GM23338 (cell line): ENCODE data around the gene RABL3. TPM values are rescaled to one million over a fixed set of nuclear protein-coding genes. Genes with fewer than 3 reads are reported as not detected.

Experiments
- ATAC-seq: fragments of 200-7000 bp; cut with Tn5 transposase; 3 replicates; pipeline ENCODE4 v1.9.1; 2020
- DNase-seq: peaks from one replicate; pipeline ENCODE4 v3.0.0-alpha.2; 2015; ENCODE audit warnings: low spot score
- H2AFZ ChIP-seq: fragments of 200-600 bp; sonication (generic); 2 replicates; pipeline ENCODE4 v1.8.0; 2016; ENCODE audit warnings: antibody characterized with exemption, mild to moderate bottlenecking, moderate library complexity
- H3F3A ChIP-seq: fragments of 200-600 bp; sonication (generic); replicated peaks from 2 replicates; pipeline ENCODE4 v1.8.0; 2017; ENCODE audit warnings: antibody characterized with exemption, mixed run types, low read depth
- H3K27ac ChIP-seq: fragments of 200-600 bp; sonication (generic); 2 replicates; pipeline ENCODE4 v1.6.1; 2016; ENCODE audit warnings: low read depth
- H3K27me3 ChIP-seq: fragments of 200-600 bp; sonication (generic); 2 replicates; pipeline ENCODE4 v1.8.0; 2016; ENCODE audit warnings: mild to moderate bottlenecking, mixed run types, moderate library complexity; ENCODE audit not compliant: insufficient read depth
- H3K36me3 ChIP-seq: fragments of 200-600 bp; sonication (generic); 2 replicates; pipeline ENCODE4 v1.8.0; 2016; ENCODE audit warnings: mild to moderate bottlenecking; ENCODE audit not compliant: insufficient read depth
- H3K4me1 ChIP-seq: fragments of 200-600 bp; sonication (generic); 2 replicates; pipeline ENCODE4 v1.8.0; 2016; ENCODE audit warnings: mild to moderate bottlenecking, moderate library complexity; ENCODE audit not compliant: insufficient read depth
- H3K4me2 ChIP-seq: fragments of 200-600 bp; sonication (generic); 2 replicates; pipeline ENCODE4 v1.7.1; 2017; ENCODE audit warnings: mixed run types
- H3K4me3 ChIP-seq: fragments of 200-600 bp; sonication (generic); 2 replicates; pipeline ENCODE4 v1.6.1; 2016; ENCODE audit warnings: mixed run types
- H3K79me2 ChIP-seq: fragments of 200-600 bp; sonication (generic); replicated peaks from 2 replicates; pipeline ENCODE4 v1.8.0; 2017; ENCODE audit warnings: mild to moderate bottlenecking; ENCODE audit not compliant: insufficient read depth
- H3K9me2 ChIP-seq: fragments of 200-600 bp; sonication (generic); 2 replicates; pipeline ENCODE4 v1.8.0; 2017; ENCODE audit not compliant: insufficient read depth
- H4K20me1 ChIP-seq: fragments of 200-600 bp; sonication (generic); replicated peaks from 2 replicates; pipeline ENCODE4 v1.8.0; 2017; ENCODE audit warnings: mild to moderate bottlenecking; ENCODE audit not compliant: insufficient read depth
- H3K27ac Mint-ChIP-seq: 2 replicates; pipeline ENCODE4 v1.8.0; 2020; ENCODE audit warnings: inconsistent platforms, mild to moderate bottlenecking, moderate library complexity, mixed read lengths
- H3K27me3 Mint-ChIP-seq: 3 replicates; pipeline ENCODE4 v1.8.0; 2022; ENCODE audit warnings: low read depth, mild to moderate bottlenecking, moderate library complexity, mixed read lengths, inconsistent platforms; ENCODE audit not compliant: insufficient read depth, poor library complexity
- H3K36me3 Mint-ChIP-seq: 3 replicates; pipeline ENCODE4 v1.8.0; 2021; ENCODE audit warnings: low read depth, mild to moderate bottlenecking, inconsistent platforms, moderate library complexity, mixed read lengths
- H3K4me1 Mint-ChIP-seq: 3 replicates; pipeline ENCODE4 v1.8.0; 2020; ENCODE audit warnings: mild to moderate bottlenecking, inconsistent platforms, mixed read lengths
- H3K4me3 Mint-ChIP-seq: 3 replicates; pipeline ENCODE4 v1.8.0; 2021; ENCODE audit warnings: moderate library complexity, mild to moderate bottlenecking, inconsistent platforms, mixed read lengths
- H3K9me3 Mint-ChIP-seq: 3 replicates; pipeline ENCODE4 v1.8.0; 2020; ENCODE audit warnings: moderate library complexity, mild to moderate bottlenecking, inconsistent platforms, mixed read lengths
- CREB1 ChIP-seq: fragments of 250-450 bp; sonication (Bioruptor Pico); IDR thresholded peaks from 2 replicates; pipeline ENCODE4 v1.5.0; 2020; ENCODE audit warnings: low read depth, mild to moderate bottlenecking, moderate library complexity
- CTCF ChIP-seq, 2 experiments: fragments of 200-600 bp in 1 of 2; sonication (generic) in 1 of 2; conservative IDR thresholded peaks; 2 replicates each; pipeline versions ENCODE4 v1.5.1 to v1.6.1; 2016 to 2017; ENCODE audit warnings: antibody characterized with exemption in 2 of 2, low read depth in 2 of 2, mild to moderate bottlenecking in 2 of 2, moderate library complexity in 1 of 2
- EZH2 ChIP-seq: fragments of 200-600 bp; sonication (generic); IDR thresholded peaks from one replicate; pipeline ENCODE4 v1.8.0; 2017; ENCODE audit warnings: antibody characterized with exemption, mild to moderate bottlenecking, low read depth; ENCODE audit not compliant: unreplicated experiment
- EZH2phosphoT487 ChIP-seq: fragments of 200-600 bp; sonication (generic); IDR thresholded peaks from one replicate; pipeline ENCODE4 v1.8.1; 2018; ENCODE audit warnings: antibody characterized with exemption; ENCODE audit not compliant: unreplicated experiment
- JUNB ChIP-seq: IDR thresholded peaks from one replicate; pipeline ENCODE4 v1.6.1; 2016; ENCODE audit warnings: antibody characterized with exemption; ENCODE audit not compliant: unreplicated experiment
- NANOG ChIP-seq: IDR thresholded peaks from 2 replicates; pipeline ENCODE4 v1.6.1; 2016; ENCODE audit warnings: antibody characterized with exemption, borderline replicate concordance
- POLR2AphosphoS5 ChIP-seq: IDR thresholded peaks from 2 replicates; pipeline ENCODE4 v1.6.1; 2016; ENCODE audit warnings: antibody characterized with exemption, low read depth
- STAT1 ChIP-seq: IDR thresholded peaks from one replicate; pipeline ENCODE4 v1.6.1; 2016; ENCODE audit warnings: antibody characterized with exemption; ENCODE audit not compliant: unreplicated experiment
- ZNF114 ChIP-seq: fragments of 250-450 bp; sonication (Bioruptor Pico); IDR thresholded peaks from 2 replicates; pipeline ENCODE4 v1.5.0; 2020; ENCODE audit warnings: mild to moderate bottlenecking, moderate library complexity
- ZNF331 ChIP-seq: fragments of 250-450 bp; sonication (Bioruptor Pico); IDR thresholded peaks from 2 replicates; pipeline ENCODE4 v1.5.0; 2020; ENCODE audit warnings: low read depth, mild to moderate bottlenecking, moderate library complexity
- ZNF462 ChIP-seq: fragments of 250-450 bp; sonication (Bioruptor Pico); IDR thresholded peaks from 2 replicates; pipeline ENCODE4 v1.5.0; 2020; ENCODE audit warnings: mild to moderate bottlenecking, moderate library complexity
- polyA plus RNA-seq: library from polyadenylated mRNA; unstranded; fragments of >200 nt; fragmentation: Nextera tagmentation; extraction: Ambion mirVana; gene quantifications from 2 replicates; pipeline ENCODE4 v1.2.1, GENCODE V29; 2016
- total RNA-seq: library from RNA; depleted of rRNA; stranded (reverse); fragments of >200 nt; shearing (Covaris generic); gene quantifications from 2 replicates; pipeline ENCODE4 v1.2.3, GENCODE V29; 2014
- TF ChIP-seq, protein P1 (sequence below): IDR thresholded peaks from 2 replicates; pipeline ENCODE4 v1.6.1; 2016; ENCODE audit warnings: antibody characterized with exemption
- TF ChIP-seq, protein P2 (sequence below): IDR thresholded peaks from one replicate; pipeline ENCODE4 v1.6.1; 2018; ENCODE audit warnings: antibody characterized with exemption; ENCODE audit not compliant: unreplicated experiment

The RABL3 gene
- total and polyA plus RNA-seq, 2 experiments from 2014 or later: 7.8 to 9.8 TPM

DNA sequence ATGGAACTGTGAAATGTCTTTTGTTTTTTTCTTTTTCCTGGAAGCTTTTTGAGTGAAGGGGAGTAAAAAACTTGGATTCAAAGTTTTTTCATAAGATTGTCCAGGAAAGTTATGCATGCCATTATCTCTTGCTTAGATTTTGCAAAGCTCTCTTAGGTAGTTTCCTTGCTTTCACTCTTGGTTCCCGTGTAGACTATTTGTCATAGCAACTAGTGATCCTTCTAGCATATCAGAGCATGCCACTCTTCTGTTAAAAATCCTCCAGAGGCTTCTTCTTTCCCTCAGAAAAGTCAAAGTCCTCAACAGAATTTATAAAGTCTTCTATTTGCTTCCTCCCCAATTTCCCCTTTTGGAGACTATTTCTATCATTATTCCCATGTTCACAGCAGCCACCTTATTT, 21.3 kb upstream of the RABL3 start:
- DNase-seq (no peak), ATAC-seq (no peak)
- Histone ChIP-seq H3K27ac (no peak overlapping the region; the same call in 1 of the 2 replicates), H3F3A (no peaks in the 10 kb centered on the region), H3K27me3 (no peaks in the 10 kb centered on the region), H3K36me3 (no peaks in the 10 kb centered on the region), H3K4me1 (peaks cover 28% of the 10 kb centered on the region), H3K4me3 (no peak overlapping the region), H3K9me2 (no peaks in the 10 kb centered on the region), H2AFZ (no peak overlapping the region), H4K20me1 (peaks cover 14% of the 10 kb centered on the region), H3K79me2 (peaks cover 100% of the 10 kb centered on the region), H3K4me2 (peak overlapping the region; percentile 6; the same call in 1 of the 2 replicates)
- peaks cover 4% of the 10 kb centered on the region; the same call in 2 of the 3 replicates for H3K9me3 Mint-ChIP-seq
- no peak for TF ChIP-seq EZH2phosphoT487
- TF ChIP-seq, protein P1, sequence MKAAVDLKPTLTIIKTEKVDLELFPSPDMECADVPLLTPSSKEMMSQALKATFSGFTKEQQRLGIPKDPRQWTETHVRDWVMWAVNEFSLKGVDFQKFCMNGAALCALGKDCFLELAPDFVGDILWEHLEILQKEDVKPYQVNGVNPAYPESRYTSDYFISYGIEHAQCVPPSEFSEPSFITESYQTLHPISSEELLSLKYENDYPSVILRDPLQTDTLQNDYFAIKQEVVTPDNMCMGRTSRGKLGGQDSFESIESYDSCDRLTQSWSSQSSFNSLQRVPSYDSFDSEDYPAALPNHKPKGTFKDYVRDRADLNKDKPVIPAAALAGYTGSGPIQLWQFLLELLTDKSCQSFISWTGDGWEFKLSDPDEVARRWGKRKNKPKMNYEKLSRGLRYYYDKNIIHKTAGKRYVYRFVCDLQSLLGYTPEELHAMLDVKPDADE: no peak
- TF ChIP-seq EZH2: no peak
- no peak for TF ChIP-seq CTCF (conservative IDR thresholded peaks at IDR 0.05; ENCODE audit: low read depth in 2 of 2)
- no peak for TF ChIP-seq ZNF114
- TF ChIP-seq ZNF462 (CRISPR knock-in tag): no peak
- TF ChIP-seq STAT1: no peak
- no peak for TF ChIP-seq JUNB
- no peak for TF ChIP-seq CREB1
- TF ChIP-seq NANOG: no peak
- no peak for TF ChIP-seq ZNF331
- TF ChIP-seq POLR2AphosphoS5: no peak
- TF ChIP-seq, protein P2, sequence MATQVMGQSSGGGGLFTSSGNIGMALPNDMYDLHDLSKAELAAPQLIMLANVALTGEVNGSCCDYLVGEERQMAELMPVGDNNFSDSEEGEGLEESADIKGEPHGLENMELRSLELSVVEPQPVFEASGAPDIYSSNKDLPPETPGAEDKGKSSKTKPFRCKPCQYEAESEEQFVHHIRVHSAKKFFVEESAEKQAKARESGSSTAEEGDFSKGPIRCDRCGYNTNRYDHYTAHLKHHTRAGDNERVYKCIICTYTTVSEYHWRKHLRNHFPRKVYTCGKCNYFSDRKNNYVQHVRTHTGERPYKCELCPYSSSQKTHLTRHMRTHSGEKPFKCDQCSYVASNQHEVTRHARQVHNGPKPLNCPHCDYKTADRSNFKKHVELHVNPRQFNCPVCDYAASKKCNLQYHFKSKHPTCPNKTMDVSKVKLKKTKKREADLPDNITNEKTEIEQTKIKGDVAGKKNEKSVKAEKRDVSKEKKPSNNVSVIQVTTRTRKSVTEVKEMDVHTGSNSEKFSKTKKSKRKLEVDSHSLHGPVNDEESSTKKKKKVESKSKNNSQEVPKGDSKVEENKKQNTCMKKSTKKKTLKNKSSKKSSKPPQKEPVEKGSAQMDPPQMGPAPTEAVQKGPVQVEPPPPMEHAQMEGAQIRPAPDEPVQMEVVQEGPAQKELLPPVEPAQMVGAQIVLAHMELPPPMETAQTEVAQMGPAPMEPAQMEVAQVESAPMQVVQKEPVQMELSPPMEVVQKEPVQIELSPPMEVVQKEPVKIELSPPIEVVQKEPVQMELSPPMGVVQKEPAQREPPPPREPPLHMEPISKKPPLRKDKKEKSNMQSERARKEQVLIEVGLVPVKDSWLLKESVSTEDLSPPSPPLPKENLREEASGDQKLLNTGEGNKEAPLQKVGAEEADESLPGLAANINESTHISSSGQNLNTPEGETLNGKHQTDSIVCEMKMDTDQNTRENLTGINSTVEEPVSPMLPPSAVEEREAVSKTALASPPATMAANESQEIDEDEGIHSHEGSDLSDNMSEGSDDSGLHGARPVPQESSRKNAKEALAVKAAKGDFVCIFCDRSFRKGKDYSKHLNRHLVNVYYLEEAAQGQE: no peak
- peaks cover 62% of the 10 kb centered on the region for H3K4me1 Mint-ChIP-seq
- H3K4me3 Mint-ChIP-seq: 0 out of 3 replicates have a peak overlapping the region, but pooled peaks have one; percentile 11
- H3K27me3 Mint-ChIP-seq: peaks cover 3% of the 10 kb centered on the region
- H3K27ac Mint-ChIP-seq: peak overlapping the region; percentile 84
- peaks cover 18% of the 10 kb centered on the region for H3K36me3 Mint-ChIP-seq
